NOMO-1 (cell line): ENCODE results near the gene SHANK3.

Experiments
- DNase-seq, 2 experiments: peaks; one replicate each; lab custom pipeline; 2025; ENCODE audit not compliant: unreplicated experiment in 2 of 2; lab: John Stamatoyannopoulos, UW

Gene SHANK3

GRCh38 chr22:50697667-50698506, 25.3 kb downstream of the SHANK3 start:
- DNase-seq: no peak

GRCh38 chr22:50698546-50698945, 25.9 kb downstream of the SHANK3 start:
- no peak for DNase-seq

- DNase-seq: no peak
Observed at GRCh38 chr22:50699001-50699755, 26.6 kb downstream of the SHANK3 start.

- no peak for DNase-seq
Observed at GRCh38 chr22:50699756-50700386, 27.2 kb downstream of the SHANK3 start.

- no peak for DNase-seq
Observed at GRCh38 chr22:50700387-50701075, 27.9 kb downstream of the SHANK3 start.

- no peak for DNase-seq
Observed at GRCh38 chr22:50701076-50701419, 28.4 kb downstream of the SHANK3 start.

GRCh38 chr22:50701428-50702154, 29.0 kb downstream of the SHANK3 start:
- no peak for DNase-seq

- no peak for DNase-seq
Observed at GRCh38 chr22:50702261-50702671, 29.6 kb downstream of the SHANK3 start.

GRCh38 chr22:50702821-50703725, 30.4 kb downstream of the SHANK3 start:
- no peak for DNase-seq

- no peak for DNase-seq
Observed at GRCh38 chr22:50703726-50704509, 31.3 kb downstream of the SHANK3 start.

GRCh38 chr22:50704510-50705218, 32.0 kb downstream of the SHANK3 start:
- DNase-seq: no peak

GRCh38 chr22:50705219-50705691, 32.6 kb downstream of the SHANK3 start:
- DNase-seq: peak; percentile 45 to 47

- DNase-seq: no peak
Observed at GRCh38 chr22:50705851-50706351, 33.3 kb downstream of the SHANK3 start.

GRCh38 chr22:50706481-50707125, 34.0 kb downstream of the SHANK3 start:
- no peak for DNase-seq

GRCh38 chr22:50708474-50708873, 35.9 kb downstream of the SHANK3 start:
- no peak for DNase-seq

- DNase-seq: no peak
Observed at GRCh38 chr22:50708996-50709395, 36.4 kb downstream of the SHANK3 start.

- no peak for DNase-seq
Observed at GRCh38 chr22:50710221-50710620, 37.6 kb downstream of the SHANK3 start.
